Heart left ventricle (tissue), 16 donors: ENCODE measurements around the gene KRT80. TPM values are rescaled to one million over a fixed set of nuclear protein-coding genes. Genes with fewer than 3 reads are reported as not detected.

Experiments used
- ATAC-seq, 4 donors: fragments of 200-7000 bp; cut with Tn5 transposase; one replicate each; pipeline ENCODE4 v1.9.1; 2020 to 2022; ENCODE audit warnings: moderate library complexity in 4 of 4, mild to moderate bottlenecking in 3 of 4, moderate number of reproducible peaks in 1 of 4
- DNase-seq, 5 donors: peaks; one replicate each; pipeline ENCODE4 v3.0.0-alpha.2; 2020
- H3K27ac ChIP-seq, 12 donors: fragments of 200-600 bp; sonication (generic) in 4 of 12; one replicate each; pipeline versions ENCODE4 v1.5.0 to v1.8.0; 2016 to 2022; ENCODE audit warnings: mild to moderate bottlenecking in 2 of 12
- H3K27me3 ChIP-seq, 9 donors: fragments of 200-600 bp; sonication (generic) in 2 of 9; one replicate each; pipeline versions ENCODE4 v1.5.1 to v1.8.0; 2016 to 2022; ENCODE audit warnings: mild to moderate bottlenecking in 3 of 9
- H3K36me3 ChIP-seq, 9 donors: fragments of 200-600 bp; sonication (generic) in 2 of 9; one replicate each; pipeline versions ENCODE4 v1.5.0 to v1.8.0; 2018 to 2022; ENCODE audit warnings: mild to moderate bottlenecking in 2 of 9
- H3K4me1 ChIP-seq, 12 donors: fragments of 200-600 bp; sonication (generic) in 4 of 12; one replicate each; pipeline versions ENCODE4 v1.5.0 to v1.8.0; 2016 to 2022; ENCODE audit warnings: mild to moderate bottlenecking in 3 of 12
- H3K4me3 ChIP-seq, 12 donors: fragments of 200-600 bp; sonication (generic) in 4 of 12; one replicate each; pipeline versions ENCODE4 v1.5.0 to v1.8.0; 2017 to 2022; ENCODE audit warnings: mild to moderate bottlenecking in 9 of 12, moderate library complexity in 4 of 12
- H3K9me3 ChIP-seq, 12 donors: fragments of 200-600 bp; sonication (generic) in 4 of 12; one replicate each; pipeline versions ENCODE4 v1.5.0 to v1.8.0; 2016 to 2022; ENCODE audit warnings: mild to moderate bottlenecking in 1 of 12
- POLR2A ChIP-seq, 2 donors: fragments of 450-650 bp; IDR thresholded peaks; one replicate each; pipeline ENCODE4 v1.6.1; 2017; ENCODE audit warnings: antibody characterized with exemption in 2 of 2, mild to moderate bottlenecking in 2 of 2, moderate library complexity in 2 of 2
- WGBS, 4 donors: extraction: QIAGEN DNeasy Blood & Tissue Kit in 2 of 4; methylation state at CpG; one replicate each; pipeline versions ENCODE4 v1.1.5 to v1.1.7; 2013 to 2018; 5-methylcytosine and 5-hydroxymethylcytosine counted together
- intact Hi-C, 10 donors: fragments of 100-400 bp; cut with DNase I; formaldehyde crosslinking; loops; one replicate each; pipeline versions ENCODE4 v1.11.1 to v1.14.2; 2022
- polyA plus RNA-seq, 2 donors: library from polyadenylated mRNA; stranded (reverse); fragments of 200-250 nt; gene quantifications; one replicate each; pipeline ENCODE4 v1.2.3, GENCODE V29; 2013
- total RNA-seq, 9 donors: library from RNA; depleted of rRNA in 2 of 9; stranded (reverse); fragments of >200 nt in 2 of 9; fragmentation: NEBNext Ultra II Directional in 3 of 9; extraction: Animal tissue kit (Norgen Biotek cat#: 25700) in 3 of 9; gene quantifications; one replicate each; pipeline versions ENCODE4 v1.1.0 to v1.2.4, GENCODE V29; 2016 to 2023
- TF ChIP-seq, protein P1 (sequence below), 12 donors: fragments of 200-600 bp; sonication (generic) in 4 of 12; IDR thresholded peaks; one replicate each; pipeline versions ENCODE4 v1.5.0 to v1.8.0; 2018 to 2022; ENCODE audit warnings: antibody characterized with exemption in 12 of 12, mild to moderate bottlenecking in 5 of 12
- donor health status: ischemic (EF 13 %, LVEDD 7.1; RV severe dilation, severe dysfunction).
- donor health status: healthy with polysubstance abuse.
- donor health status: DM: no; HTN: yes; CAD: no.
- donor health status: DM: no; HTN: no; CAD: no.
- donor health status: ischemic (EF 25% LVEDD 6.9; RV normal size, moderate dysfunction).
- donor health status: ischemic (EF 25% LVEDD 5.7; RV mildly dilated, moderate dysfunction).
- donor health status: healthy.
- donor health status: DM: yes; HTN: yes; CAD: no.
- donor health status: ischemic (EF 35%, LVEDD 5.7; RV mildly dilated, moderate dysfunction).
- donor health status: nonischemic (EF 11% LVEDD 7.7; RV severe dilation, severe dysfunction).
- donor health status: DM: yes; HTN: yes; CAD: no.
- donor health status: PGD.
- donor health status: ischemic (EF 29% LVEDD 5.4; RV normal size, mild dysfunction).
- donor health status: nonischemic (EF 23%, LVEDD 6.1; RV moderate dilation, normal function).

The KRT80 gene
- total and polyA plus RNA-seq, 11 donors, result 0.08 to 1.2 (median 0.24) TPM; not detected in 2

DNA sequence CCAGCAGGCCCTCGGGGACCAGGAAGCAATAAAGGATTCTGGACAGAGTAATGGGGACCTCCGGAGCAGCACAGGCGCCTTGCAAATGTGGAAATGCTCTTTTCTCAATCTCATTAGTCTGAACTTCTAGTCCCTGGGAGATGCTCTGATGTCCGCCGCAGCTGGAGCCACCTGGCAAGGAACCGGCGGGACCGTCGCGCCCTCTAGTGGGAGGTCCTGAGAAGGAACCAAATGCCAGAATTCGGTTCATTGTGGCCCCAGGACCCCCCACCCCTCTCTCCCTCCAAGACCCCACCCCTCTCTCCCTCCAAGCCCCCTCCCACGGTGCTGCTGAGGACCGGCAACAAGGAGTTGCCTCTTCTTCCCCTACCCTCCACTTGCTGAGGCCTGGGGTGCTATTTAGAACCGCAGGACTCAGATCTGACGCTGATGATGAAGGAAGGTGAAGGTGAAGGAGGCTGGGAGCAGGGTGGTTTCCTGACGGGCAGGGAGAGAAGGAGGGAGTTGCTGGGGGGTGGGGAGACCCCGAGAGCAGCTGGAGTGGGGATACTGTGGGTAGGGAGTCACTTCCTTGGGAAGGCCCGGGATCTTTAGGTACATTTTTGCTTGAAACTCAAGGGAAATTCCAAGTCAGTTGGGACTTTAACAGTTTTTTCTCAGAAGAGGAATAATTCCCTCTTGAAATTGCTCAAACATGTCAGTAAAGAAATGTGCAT lies 69.8 kb downstream of the KRT80 start:
- Histone ChIP-seq H3K36me3 (no peaks in the 10 kb centered on the region), H3K4me3 (no peak overlapping the region), H3K9me3 (no peaks in the 10 kb centered on the region), H3K27ac (peak overlapping the region in 1 of 12 donors; percentile 23), H3K27me3 (peaks cover 0 to 17% (median 3%) of the 10 kb centered on the region in 9 donors), H3K4me1 (peaks cover 0 to 41% (median 21%) of the 10 kb centered on the region in 12 donors)
- peak; percentile 62 to 83 (median 75) for DNase-seq
- peak in 3 of 4 donors; percentile 27 to 53 (median 29) for ATAC-seq
- WGBS, 4 donors, result 14 to 22% (median 15%) methylated on average over 13 to 18 of the region's 18 CpGs
- intact Hi-C loops, result loop anchor here in 5 of 10 donors (1.0 to 10.0 kb wide), 6 partner anchors 40 to 227 kb away; no protein-coding TSS in a partner anchor
- TF ChIP-seq, protein P1, sequence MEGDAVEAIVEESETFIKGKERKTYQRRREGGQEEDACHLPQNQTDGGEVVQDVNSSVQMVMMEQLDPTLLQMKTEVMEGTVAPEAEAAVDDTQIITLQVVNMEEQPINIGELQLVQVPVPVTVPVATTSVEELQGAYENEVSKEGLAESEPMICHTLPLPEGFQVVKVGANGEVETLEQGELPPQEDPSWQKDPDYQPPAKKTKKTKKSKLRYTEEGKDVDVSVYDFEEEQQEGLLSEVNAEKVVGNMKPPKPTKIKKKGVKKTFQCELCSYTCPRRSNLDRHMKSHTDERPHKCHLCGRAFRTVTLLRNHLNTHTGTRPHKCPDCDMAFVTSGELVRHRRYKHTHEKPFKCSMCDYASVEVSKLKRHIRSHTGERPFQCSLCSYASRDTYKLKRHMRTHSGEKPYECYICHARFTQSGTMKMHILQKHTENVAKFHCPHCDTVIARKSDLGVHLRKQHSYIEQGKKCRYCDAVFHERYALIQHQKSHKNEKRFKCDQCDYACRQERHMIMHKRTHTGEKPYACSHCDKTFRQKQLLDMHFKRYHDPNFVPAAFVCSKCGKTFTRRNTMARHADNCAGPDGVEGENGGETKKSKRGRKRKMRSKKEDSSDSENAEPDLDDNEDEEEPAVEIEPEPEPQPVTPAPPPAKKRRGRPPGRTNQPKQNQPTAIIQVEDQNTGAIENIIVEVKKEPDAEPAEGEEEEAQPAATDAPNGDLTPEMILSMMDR (IDR thresholded peaks at IDR 0.05), result peak; percentile 69 to 88 (median 78)
- no peak for TF ChIP-seq POLR2A (IDR thresholded peaks at IDR 0.05)

DNA sequence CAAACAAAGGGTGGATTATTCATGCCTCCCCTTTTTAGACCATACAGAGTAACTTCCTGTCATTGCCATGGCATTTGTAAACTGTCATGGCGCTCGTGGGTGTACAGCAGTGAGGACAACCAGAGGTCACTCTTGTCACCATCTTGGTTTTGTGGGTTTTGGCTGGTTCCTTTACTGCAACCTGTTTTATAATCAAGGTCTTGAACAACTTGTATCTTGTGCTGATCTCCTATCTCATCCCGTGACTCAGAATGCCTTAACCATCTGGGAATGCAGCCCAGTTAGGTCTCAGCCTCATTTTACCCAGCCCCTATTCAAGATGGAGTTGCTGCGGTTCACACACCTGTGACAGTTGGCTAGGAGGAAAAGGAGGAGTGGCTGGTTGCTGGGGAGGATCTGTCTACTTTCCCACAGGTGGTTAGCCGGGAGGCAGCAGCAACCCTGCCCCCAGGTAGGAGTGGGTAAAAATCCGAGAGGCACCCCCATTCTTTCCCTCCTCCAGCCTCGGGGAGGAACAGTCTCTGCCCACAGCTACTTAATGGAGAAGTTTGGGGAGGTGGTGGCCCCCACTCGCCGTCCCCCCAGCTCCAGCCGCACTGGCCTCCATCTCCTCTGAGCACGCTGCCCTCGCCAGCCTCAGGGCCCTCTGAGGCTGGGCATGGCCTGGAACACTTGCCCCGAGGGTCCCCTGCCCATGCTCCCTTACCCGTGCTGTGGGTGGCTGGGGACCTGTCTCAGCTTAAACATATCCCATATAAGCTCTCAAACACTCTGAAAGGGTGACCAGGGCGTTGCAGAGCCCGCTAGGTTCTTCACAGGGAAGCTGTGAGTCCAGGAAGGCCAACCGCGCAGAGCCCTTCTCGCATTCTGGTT lies 70.6 kb downstream of the KRT80 start:
- WGBS, 4 donors, result 67 to 75% (median 71%) methylated on average over 16 to 19 of the region's 19 CpGs
- Histone ChIP-seq H3K4me3 (no peak overlapping the region), H3K9me3 (no peaks in the 10 kb centered on the region), H3K27ac (peak overlapping the region in 1 of 12 donors; percentile 23), H3K27me3 (peaks cover 0 to 17% (median 3%) of the 10 kb centered on the region in 9 donors), H3K4me1 (peaks cover 0 to 39% (median 17%) of the 10 kb centered on the region in 12 donors), H3K36me3 (no peaks in the 10 kb centered on the region)
- no peak for DNase-seq
- TF ChIP-seq, protein P1 (IDR thresholded peaks at IDR 0.05), result no peak
- no peak for TF ChIP-seq POLR2A (IDR thresholded peaks at IDR 0.05)
- intact Hi-C loops, result loop anchor here in 5 of 10 donors (1.0 to 10.0 kb wide), 5 partner anchors 39 to 226 kb away; no protein-coding TSS in a partner anchor
- peak in 1 of 4 donors; percentile 6 for ATAC-seq

DNA sequence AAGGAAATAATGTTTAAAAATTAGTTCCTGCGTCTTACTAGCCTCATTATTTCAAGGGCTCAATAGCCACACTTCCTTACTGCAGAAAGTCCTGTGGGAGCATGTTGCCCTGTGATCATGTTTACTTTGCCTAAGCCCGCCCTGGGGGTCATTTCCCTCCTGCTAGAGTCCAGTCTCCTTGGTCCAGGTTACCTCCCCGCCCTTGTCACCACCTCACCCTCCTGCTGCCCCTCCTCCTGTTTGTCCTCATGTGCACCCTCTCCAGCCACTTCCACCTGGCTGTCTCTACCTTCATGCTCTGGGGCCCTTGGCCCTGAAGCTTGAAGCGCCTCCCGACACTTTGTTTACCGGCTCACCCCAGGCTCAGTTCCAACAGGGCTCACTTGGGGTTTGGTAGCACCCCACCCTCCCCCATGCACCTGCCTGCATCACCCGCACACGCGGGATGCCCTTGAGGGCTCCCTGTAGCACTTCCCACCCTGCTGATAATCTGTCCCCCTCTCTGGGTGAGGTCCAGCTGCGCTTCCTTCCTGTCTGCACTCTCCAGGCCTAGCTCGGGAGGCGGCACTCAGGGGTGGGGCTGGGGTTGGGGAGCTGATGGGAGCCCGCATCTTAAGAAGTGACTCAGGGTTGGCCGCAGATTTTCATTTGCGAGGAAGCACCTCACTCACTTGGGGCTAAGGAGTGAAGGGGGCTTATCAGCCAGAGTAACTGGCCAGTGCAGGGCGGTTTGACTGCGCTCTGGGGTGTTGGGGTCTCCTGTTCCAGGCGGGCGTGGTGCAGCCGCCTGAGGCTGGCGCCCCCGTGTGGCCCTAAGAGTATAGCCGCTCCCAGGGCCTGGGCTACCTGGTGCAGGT lies 72.2 kb downstream of the KRT80 start:
- ATAC-seq (peak; percentile 30 to 71 (median 61)), DNase-seq (peak in 1 of 5 donors; percentile 45)
- Histone ChIP-seq H3K27ac (peak overlapping the region in 2 of 12 donors; percentile 18 to 26), H3K9me3 (no peaks in the 10 kb centered on the region), H3K27me3 (peaks cover 0 to 29% (median 4%) of the 10 kb centered on the region in 9 donors), H3K36me3 (no peaks in the 10 kb centered on the region), H3K4me1 (peaks cover 0 to 24% (median 7%) of the 10 kb centered on the region in 12 donors), H3K4me3 (no peak overlapping the region)
- intact Hi-C loops, result loop anchor here in 6 of 10 donors (1.0 to 10.0 kb wide), 5 partner anchors 37 to 225 kb away; no protein-coding TSS in a partner anchor
- TF ChIP-seq, protein P1 (IDR thresholded peaks at IDR 0.05), result peak; percentile 43 to 66 (median 54)
- TF ChIP-seq POLR2A (IDR thresholded peaks at IDR 0.05), result no peak
- WGBS, 4 donors, result 26 to 33% (median 29%) methylated on average over 21 to 23 of the region's 23 CpGs

Other genes starting within 250 kb of the KRT80 start
- 10 to 100 TPM in 7 of 9 donors, 1 to 10 TPM in 2; 7.4 to 19.8 (median 11.6) TPM for gene ACVR1B, start 240.3 kb downstream of the KRT80 start, total RNA-seq
- gene ACVR1B, start 240.3 kb downstream of the KRT80 start, polyA plus RNA-seq, result 10 to 100 TPM in 1 of 2 donors, 1 to 10 TPM in 1; 7.7 to 13.3 TPM
- 10 to 100 TPM; 12.9 to 38.0 (median 17.6) TPM for gene TAMALIN, start 185.1 kb downstream of the KRT80 start, total RNA-seq
- 10 to 100 TPM; 17.8 to 26.5 TPM for gene TAMALIN, start 185.1 kb downstream of the KRT80 start, polyA plus RNA-seq
- 100 to 1,000 TPM in 2 of 9 donors, 10 to 100 TPM in 7; 22.0 to 140 (median 42.0) TPM for gene NR4A1, start 140.6 kb downstream of the KRT80 start, total RNA-seq
- 10 to 100 TPM; 59.5 to 66.3 TPM for gene NR4A1, start 140.6 kb downstream of the KRT80 start, polyA plus RNA-seq
- 10 to 100 TPM; 18.9 to 46.7 (median 24.1) TPM for gene ATG101, start 122.0 kb downstream of the KRT80 start, total RNA-seq
- gene ATG101, start 122.0 kb downstream of the KRT80 start, polyA plus RNA-seq, result 100 to 1,000 TPM in 1 of 2 donors, 10 to 100 TPM in 1; 22.1 to 108 TPM
- gene SMIM41, start 112.3 kb downstream of the KRT80 start, total RNA-seq, result under 1 TPM in 3 of 9 donors, not detected in 6; 0.29 to 0.52 (median 0.32) TPM
- under 1 TPM; 0.08 to 0.65 TPM for gene SMIM41, start 112.3 kb downstream of the KRT80 start, polyA plus RNA-seq
- gene KRT7, start 41.2 kb upstream of the KRT80 start, total RNA-seq, result 10 to 100 TPM in 1 of 9 donors, 1 to 10 TPM in 4, under 1 TPM in 2, not detected in 2; 0.20 to 56.7 (median 3.6) TPM
- under 1 TPM in 1 of 2 donors, not detected in 1; 0.76 TPM for gene KRT7, start 41.2 kb upstream of the KRT80 start, polyA plus RNA-seq
- gene KRT86, start 82.6 kb upstream of the KRT80 start, total RNA-seq, result not detected
- gene KRT86, start 82.6 kb upstream of the KRT80 start, polyA plus RNA-seq, result not detected
- not detected for gene KRT81, start 99.5 kb upstream of the KRT80 start, total RNA-seq
- not detected for gene KRT81, start 99.5 kb upstream of the KRT80 start, polyA plus RNA-seq
- gene KRT83, start 129.4 kb upstream of the KRT80 start, total RNA-seq, result not detected
- gene KRT83, start 129.4 kb upstream of the KRT80 start, polyA plus RNA-seq, result not detected
- not detected for gene KRT85, start 175.5 kb upstream of the KRT80 start, total RNA-seq
- not detected for gene KRT85, start 175.5 kb upstream of the KRT80 start, polyA plus RNA-seq
- not detected for gene KRT84, start 193.6 kb upstream of the KRT80 start, total RNA-seq
- not detected for gene KRT84, start 193.6 kb upstream of the KRT80 start, polyA plus RNA-seq
- not detected for gene KRT82, start 214.3 kb upstream of the KRT80 start, total RNA-seq
- gene KRT82, start 214.3 kb upstream of the KRT80 start, polyA plus RNA-seq, result not detected
- gene KRT75, start 242.4 kb upstream of the KRT80 start, total RNA-seq, result not detected
- gene KRT75, start 242.4 kb upstream of the KRT80 start, polyA plus RNA-seq, result not detected